IPS-NIHi11 (cell line): Measurements from ENCODE around the gene ERBB4.
A peak's percentile ranks its signal among the peaks of the same experiment; 100 is the strongest.

Experiments
- DNase-seq: peaks from one replicate; pipeline ENCODE4 v3.0.0; 2012; ENCODE audit warnings: mixed read lengths, low spot score

The ERBB4 gene

GRCh38 chr2:211401328-211401727, 1137.3 kb downstream of the ERBB4 start:
- no peak for DNase-seq

GRCh38 chr2:211397764-211398163, 1140.8 kb downstream of the ERBB4 start:
- no peak for DNase-seq

- no peak for DNase-seq
These were observed 1141.8 kb downstream of the ERBB4 start for GRCh38 chr2:211396815-211397214.

GRCh38 chr2:211391189-211391567, 1147.4 kb downstream of the ERBB4 start:
- DNase-seq = no peak

GRCh38 chr2:211390536-211391188, 1147.9 kb downstream of the ERBB4 start:
- DNase-seq = no peak

- DNase-seq = no peak
These were observed 1150.9 kb downstream of the ERBB4 start for GRCh38 chr2:211387734-211388133.

GRCh38 chr2:211380041-211380440, 1158.6 kb downstream of the ERBB4 start:
- DNase-seq = no peak

GRCh38 chr2:211376410-211376809, 1162.2 kb downstream of the ERBB4 start:
- DNase-seq = no peak

GRCh38 chr2:211373203-211373602, 1165.4 kb downstream of the ERBB4 start:
- no peak for DNase-seq

GRCh38 chr2:211371465-211371864, 1167.1 kb downstream of the ERBB4 start:
- DNase-seq = no peak

- DNase-seq = no peak
These were observed 1170.1 kb downstream of the ERBB4 start for GRCh38 chr2:211368467-211368866.

GRCh38 chr2:211367711-211368110, 1170.9 kb downstream of the ERBB4 start:
- no peak for DNase-seq

GRCh38 chr2:211367293-211367692, 1171.3 kb downstream of the ERBB4 start:
- DNase-seq = no peak

GRCh38 chr2:211364911-211365310, 1173.7 kb downstream of the ERBB4 start:
- DNase-seq = no peak

GRCh38 chr2:211361383-211361782, 1177.2 kb downstream of the ERBB4 start:
- DNase-seq = no peak

- no peak for DNase-seq
These were observed 1179.3 kb downstream of the ERBB4 start for GRCh38 chr2:211359347-211359746.

GRCh38 chr2:211358504-211358903, 1180.1 kb downstream of the ERBB4 start:
- DNase-seq = no peak

- DNase-seq = no peak
These were observed 1184.1 kb downstream of the ERBB4 start for GRCh38 chr2:211354481-211354880.

- DNase-seq = no peak
These were observed 1186.6 kb downstream of the ERBB4 start for GRCh38 chr2:211351987-211352386.

GRCh38 chr2:211349031-211349430, 1189.6 kb downstream of the ERBB4 start:
- no peak for DNase-seq

GRCh38 chr2:211347328-211347727, 1191.3 kb downstream of the ERBB4 start:
- no peak for DNase-seq

GRCh38 chr2:211344289-211344688, 1194.3 kb downstream of the ERBB4 start:
- no peak for DNase-seq

GRCh38 chr2:211333377-211333776, 1205.2 kb downstream of the ERBB4 start:
- DNase-seq = no peak

GRCh38 chr2:211331736-211332135, 1206.9 kb downstream of the ERBB4 start:
- peak; percentile 39 for DNase-seq

GRCh38 chr2:211329882-211330281, 1208.7 kb downstream of the ERBB4 start:
- DNase-seq = no peak
